Raji (cell line): ENCODE results near the gene SZT2.

Source experiments
- POLR2A ChIP-seq: IDR thresholded peaks from 2 replicates; pipeline ENCODE4 v1.6.1; 2011; ENCODE audit warnings: low read depth, low read length, control low read depth; ENCODE audit not compliant: insufficient read depth

The SZT2 gene

DNA sequence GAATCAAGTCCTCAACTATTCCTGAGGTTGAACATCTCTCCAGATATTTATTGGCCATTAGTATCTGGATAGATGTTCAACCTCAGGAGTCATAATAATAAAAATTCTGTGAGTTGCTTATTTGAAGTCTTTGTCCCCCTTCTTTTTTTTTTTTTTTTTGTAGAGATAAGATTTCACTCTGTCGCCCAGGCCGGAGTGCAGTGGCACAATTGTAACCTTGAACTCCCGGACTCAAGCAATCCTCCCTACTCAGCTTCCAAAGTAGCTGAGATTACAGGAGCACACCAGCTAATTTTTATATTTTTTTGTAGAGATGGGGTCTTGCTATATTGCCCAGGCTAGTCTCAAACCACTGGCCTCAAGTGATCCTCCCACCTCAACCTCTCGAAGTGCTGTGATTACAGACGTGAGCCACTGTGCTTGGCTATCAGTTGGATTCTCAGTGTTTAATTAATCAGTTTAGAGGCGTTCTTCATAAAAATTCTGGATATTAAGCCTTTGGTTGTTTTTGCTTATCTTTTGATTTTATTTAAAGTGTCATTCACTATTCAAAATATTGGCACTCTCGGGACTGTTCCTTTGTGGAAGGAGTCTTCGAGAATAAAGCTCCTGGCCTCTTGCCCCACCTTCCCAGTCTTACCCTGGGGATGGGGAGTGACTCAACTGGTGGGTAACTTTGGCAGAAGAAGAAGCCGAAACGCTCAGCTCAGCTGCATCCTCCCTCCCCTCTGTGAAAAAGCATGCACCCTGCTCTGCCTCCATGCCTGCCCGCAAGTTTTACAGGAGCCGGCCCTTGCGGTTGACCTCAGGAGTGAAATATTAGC is 75.2 kb downstream of the SZT2 start:
- no peak for TF ChIP-seq POLR2A

GRCh38 chr1:43465505-43466067 is 75.9 kb downstream of the SZT2 start:
- TF ChIP-seq POLR2A: no peak

- no peak for TF ChIP-seq POLR2A
Observed at GRCh38 chr1:43466403-43466802, 76.7 kb downstream of the SZT2 start.

GRCh38 chr1:43468414-43468813 is 78.7 kb downstream of the SZT2 start:
- TF ChIP-seq POLR2A: no peak

DNA sequence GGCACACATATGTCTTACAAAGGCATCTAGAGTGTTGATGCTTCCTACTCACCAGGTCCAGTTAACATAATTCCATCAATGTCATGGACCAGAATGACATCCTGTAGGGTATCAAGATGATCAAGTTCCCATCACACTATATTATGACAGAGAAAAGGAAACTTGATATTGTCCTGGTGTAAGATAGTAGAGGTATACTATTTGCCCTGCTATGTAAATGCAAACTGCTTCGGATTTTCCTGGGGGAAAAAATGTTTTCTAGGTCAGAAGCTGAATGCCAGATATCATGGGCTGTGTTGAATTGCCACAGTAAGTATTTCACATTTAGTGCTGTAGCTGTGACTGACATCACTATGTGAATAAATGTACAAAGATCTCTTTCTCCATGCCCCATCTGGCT is 80.2 kb downstream of the SZT2 start:
- TF ChIP-seq POLR2A: no peak

DNA sequence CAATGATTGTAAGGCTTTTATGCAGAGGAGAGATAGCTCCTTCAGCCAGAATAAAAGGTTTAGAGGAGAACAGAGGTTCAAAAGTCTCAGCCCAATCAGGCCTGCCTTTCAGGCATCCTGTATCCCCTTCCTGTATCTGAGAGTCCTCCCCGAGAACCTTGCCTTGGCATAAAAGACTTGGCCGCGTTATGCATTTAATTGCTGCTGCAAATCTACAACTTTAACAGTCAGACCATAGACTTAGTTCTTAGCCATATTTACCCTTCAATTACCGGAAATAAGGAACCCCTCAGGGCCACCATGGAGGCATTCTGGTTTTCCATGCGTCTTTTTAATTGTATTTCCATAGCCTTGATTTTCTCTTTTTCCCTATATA is 82.4 kb downstream of the SZT2 start:
- TF ChIP-seq POLR2A: no peak

DNA sequence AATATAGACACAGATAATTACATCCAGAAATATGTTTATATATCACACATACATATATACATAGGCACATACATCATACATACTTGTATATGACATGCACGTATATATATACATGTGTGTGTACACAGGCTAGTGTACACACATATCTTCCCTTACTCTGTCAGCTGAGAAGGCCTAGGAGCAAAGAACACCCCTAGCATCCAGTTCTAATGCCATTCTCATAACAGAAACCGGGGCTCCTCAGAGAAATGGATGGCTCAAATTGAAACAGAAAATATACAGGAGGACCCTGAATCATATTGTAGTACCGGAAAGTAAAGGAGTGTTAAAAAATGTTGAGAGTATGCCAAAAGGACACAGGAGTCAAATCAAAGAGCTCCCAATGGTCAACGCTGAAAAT is 83.8 kb downstream of the SZT2 start:
- no peak for TF ChIP-seq POLR2A

- no peak for TF ChIP-seq POLR2A
Observed at GRCh38 chr1:43477716-43478115, 88.0 kb downstream of the SZT2 start.

- no peak for TF ChIP-seq POLR2A
Observed at GRCh38 chr1:43479414-43479813, 89.7 kb downstream of the SZT2 start.

- TF ChIP-seq POLR2A: no peak
Observed at GRCh38 chr1:43481491-43481890, 91.8 kb downstream of the SZT2 start.

GRCh38 chr1:43482215-43482614 is 92.5 kb downstream of the SZT2 start:
- TF ChIP-seq POLR2A: no peak

DNA sequence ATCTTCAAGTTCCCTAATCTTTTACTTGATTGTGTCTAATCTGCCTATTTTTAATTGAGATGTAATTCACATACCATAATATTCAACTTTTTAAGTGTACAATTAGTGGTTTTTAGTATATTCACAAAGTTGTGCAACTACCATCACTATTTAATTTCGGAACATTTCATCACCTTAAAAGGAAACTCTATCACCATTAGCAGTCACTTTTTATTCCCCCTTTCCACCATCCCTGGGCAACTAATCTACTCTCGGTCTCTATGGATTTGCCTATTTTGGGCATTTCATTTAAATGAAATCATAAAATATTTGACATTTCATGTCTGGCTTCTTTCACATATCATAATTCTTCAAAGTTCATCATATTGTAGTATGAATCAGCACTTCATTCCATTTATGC is 94.7 kb downstream of the SZT2 start:
- TF ChIP-seq POLR2A: no peak

- no peak for TF ChIP-seq POLR2A
Observed at GRCh38 chr1:43488165-43488564, 98.5 kb downstream of the SZT2 start.

- no peak for TF ChIP-seq POLR2A
Observed at GRCh38 chr1:43491061-43491460, 101.4 kb downstream of the SZT2 start.

- TF ChIP-seq POLR2A: no peak
Observed at GRCh38 chr1:43492826-43493225, 103.1 kb downstream of the SZT2 start.

DNA sequence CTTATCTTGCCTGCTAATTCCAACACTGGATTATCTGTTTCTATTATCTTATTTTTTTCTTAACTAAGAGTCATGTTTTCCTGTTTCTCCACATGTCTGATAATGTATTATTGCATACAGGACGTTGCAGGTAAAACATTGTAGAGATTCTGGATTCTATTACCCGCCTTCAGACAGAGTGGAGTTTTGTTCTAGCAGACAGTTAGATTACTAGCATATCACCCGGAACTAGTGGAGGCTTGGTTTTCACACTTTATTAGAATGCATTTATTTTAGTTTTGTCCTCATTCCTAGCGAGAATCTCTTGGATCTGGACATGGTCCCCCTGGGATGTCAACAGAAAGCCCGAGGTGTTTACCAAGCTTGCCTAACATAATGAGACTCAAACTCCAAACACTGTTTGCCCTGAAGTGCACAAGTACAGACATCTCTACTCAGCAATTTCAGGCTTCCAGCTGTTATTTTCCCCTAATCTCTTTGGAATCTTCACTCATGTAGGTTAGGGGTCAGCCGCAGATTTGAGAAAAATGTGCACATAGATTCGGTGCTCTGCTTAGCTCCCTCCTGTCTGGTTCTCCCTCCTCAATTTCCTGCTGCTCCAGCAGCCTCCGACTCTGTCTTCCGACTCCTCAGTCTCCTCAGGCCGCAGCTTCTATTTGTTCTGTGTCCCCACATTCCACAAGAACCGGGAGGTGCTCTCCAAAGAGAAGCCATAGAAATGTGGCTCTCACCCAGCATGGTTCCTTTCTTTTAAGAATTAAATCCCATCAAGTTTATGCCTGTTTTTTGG is 104.2 kb downstream of the SZT2 start:
- TF ChIP-seq POLR2A: no peak
